Heart left ventricle (tissue), 13 donors: ENCODE measurements around the gene AK4.

Experiments
- CTCF ChIP-seq, 12 donors: fragments of 200-600 bp; sonication (generic) in 4 of 12; IDR thresholded peaks; one replicate each; pipeline versions ENCODE4 v1.5.0 to v1.8.0; 2018 to 2022; ENCODE audit warnings: antibody characterized with exemption in 12 of 12, mild to moderate bottlenecking in 5 of 12
- POLR2A ChIP-seq, 2 donors: fragments of 450-650 bp; IDR thresholded peaks; one replicate each; pipeline ENCODE4 v1.6.1; 2017; ENCODE audit warnings: antibody characterized with exemption in 2 of 2, mild to moderate bottlenecking in 2 of 2, moderate library complexity in 2 of 2
- donor health status: ischemic (EF 13 %, LVEDD 7.1; RV severe dilation, severe dysfunction).
- donor health status: DM: no; HTN: yes; CAD: no.
- donor health status: DM: no; HTN: no; CAD: no.
- donor health status: ischemic (EF 25% LVEDD 6.9; RV normal size, moderate dysfunction).
- donor health status: ischemic (EF 25% LVEDD 5.7; RV mildly dilated, moderate dysfunction).
- donor health status: ischemic (EF 35%, LVEDD 5.7; RV mildly dilated, moderate dysfunction).
- donor health status: nonischemic (EF 11% LVEDD 7.7; RV severe dilation, severe dysfunction).
- donor health status: DM: yes; HTN: yes; CAD: no.
- donor health status: PGD.
- donor health status: ischemic (EF 29% LVEDD 5.4; RV normal size, mild dysfunction).
- donor health status: nonischemic (EF 23%, LVEDD 6.1; RV moderate dilation, normal function).

- no peak for TF ChIP-seq POLR2A (IDR thresholded peaks at IDR 0.05)
- TF ChIP-seq CTCF (IDR thresholded peaks at IDR 0.05) = peak; percentile 42 to 70 (median 57)
These were observed 88.1 kb downstream of the AK4 start for GRCh38 chr1:65235867-65236805.
